Stimulated activated CD4-positive, alpha-beta T cell treated with anti-CD3 and anti-CD28 coated beads, Interleukin-15, amount 100 ng/mL, for 24 hours (primary cell): Measurements from ENCODE around the gene ELOVL5.
A peak's percentile ranks its signal among the peaks of the same experiment; 100 is the strongest.

Source experiments
- DNase-seq: peaks from one replicate; pipeline ENCODE4 v3.0.0-alpha.2; 2020

The ELOVL5 gene

GRCh38 chr6:53236241-53236640 lies 112.5 kb downstream of the ELOVL5 start:
- peak; percentile 19 for DNase-seq

- DNase-seq, result no peak
Observed at GRCh38 chr6:53235508-53235907, 113.2 kb downstream of the ELOVL5 start.

- DNase-seq, result no peak
Observed at GRCh38 chr6:53233309-53233708, 115.4 kb downstream of the ELOVL5 start.

- no peak for DNase-seq
Observed at GRCh38 chr6:53230775-53231467, 117.8 kb downstream of the ELOVL5 start.

GRCh38 chr6:53227847-53228246 lies 120.9 kb downstream of the ELOVL5 start:
- DNase-seq, result no peak

- no peak for DNase-seq
Observed at GRCh38 chr6:53220605-53221004, 128.1 kb downstream of the ELOVL5 start.
